ENCODE results near the gene XYLT1.
"Not testable (repeated sequence)": the region's sequence is repeated elsewhere in the genome, so short reads cannot be mapped to it uniquely, and the experiment has no call there.

XYLT1 gene

GRCh38 chr16:17328932-17329331 lies 141.8 kb downstream of the XYLT1 start:
- no peak for DNase-seq

- DNase-seq: no peak
Measured at GRCh38 chr16:17327664-17328335, 143.0 kb downstream of the XYLT1 start.

DNA sequence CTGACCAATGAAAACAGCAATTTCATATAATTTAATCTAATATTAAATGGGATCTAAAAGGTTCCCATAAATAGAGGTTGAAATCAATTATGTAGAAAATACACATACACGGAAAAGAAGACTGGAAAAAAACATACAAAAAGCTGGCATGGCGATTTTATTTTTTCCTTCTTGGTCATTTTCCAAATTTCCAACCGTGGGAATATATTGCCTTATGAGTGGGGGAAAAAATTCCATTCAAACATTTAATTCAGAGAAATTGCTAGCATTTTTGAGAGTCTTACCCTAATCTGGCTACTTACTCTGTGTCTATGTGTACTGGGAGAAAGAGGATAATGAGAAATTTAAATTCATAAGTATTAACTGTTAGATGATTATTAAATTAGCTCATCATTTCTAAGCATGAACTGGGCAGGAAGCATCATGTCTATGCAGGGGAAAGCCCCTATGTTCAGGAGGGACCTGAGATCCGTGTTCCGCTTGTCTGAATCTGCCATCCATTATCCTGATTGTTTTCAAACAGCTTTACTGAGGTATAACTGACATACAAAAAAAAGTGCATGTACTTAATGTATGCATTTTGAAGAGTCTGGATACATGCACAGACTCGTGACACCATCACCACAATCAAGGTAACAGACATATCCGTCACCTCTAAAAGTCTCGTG lies 145.2 kb downstream of the XYLT1 start:
- DNase-seq: no peak

DNA sequence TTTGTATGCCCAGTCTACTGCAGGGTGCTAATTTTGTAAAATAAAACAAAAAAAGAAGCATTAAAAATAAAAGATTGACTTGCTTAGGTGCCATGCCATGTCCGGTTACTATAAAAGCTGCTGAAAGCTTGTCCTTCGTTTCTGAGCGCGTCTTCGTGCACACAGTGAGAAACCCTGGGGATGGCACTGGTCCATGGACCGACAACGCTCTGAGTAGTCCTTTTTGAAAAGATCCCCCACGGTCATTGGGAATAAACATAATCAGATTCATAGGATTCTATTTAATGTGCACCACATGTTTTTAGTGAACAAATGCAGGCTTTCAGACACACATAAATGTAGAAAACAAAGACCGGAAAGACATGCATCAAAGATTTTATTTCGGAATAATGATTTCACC lies 146.3 kb downstream of the XYLT1 start:
- no peak for DNase-seq

GRCh38 chr16:17323171-17323570 lies 147.6 kb downstream of the XYLT1 start:
- no peak for DNase-seq

GRCh38 chr16:17321824-17322223 lies 148.9 kb downstream of the XYLT1 start:
- DNase-seq: no peak

GRCh38 chr16:17320009-17320408 lies 150.8 kb downstream of the XYLT1 start:
- DNase-seq: no peak

DNA sequence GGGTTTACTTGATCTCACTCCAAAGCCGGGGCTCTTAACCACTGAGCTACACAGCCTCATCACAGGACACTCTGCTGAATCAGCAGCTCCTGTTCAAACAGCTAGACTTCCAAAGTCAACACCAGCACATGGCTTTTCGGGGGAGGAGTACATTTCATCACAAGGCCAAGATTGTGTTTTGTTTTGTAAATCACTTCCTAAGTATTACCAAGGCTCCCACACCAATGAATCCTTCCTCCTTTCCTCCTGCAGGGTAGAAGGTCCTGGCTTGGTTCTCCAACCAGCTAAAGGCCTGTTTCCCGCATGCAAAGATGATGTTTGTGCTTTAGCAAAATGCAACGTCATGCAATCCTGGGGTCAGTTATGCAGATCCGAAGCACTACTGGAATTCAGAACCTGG lies 152.5 kb downstream of the XYLT1 start:
- DNase-seq: no peak

- DNase-seq: no peak
Measured at GRCh38 chr16:17316005-17316404, 154.8 kb downstream of the XYLT1 start.

DNA sequence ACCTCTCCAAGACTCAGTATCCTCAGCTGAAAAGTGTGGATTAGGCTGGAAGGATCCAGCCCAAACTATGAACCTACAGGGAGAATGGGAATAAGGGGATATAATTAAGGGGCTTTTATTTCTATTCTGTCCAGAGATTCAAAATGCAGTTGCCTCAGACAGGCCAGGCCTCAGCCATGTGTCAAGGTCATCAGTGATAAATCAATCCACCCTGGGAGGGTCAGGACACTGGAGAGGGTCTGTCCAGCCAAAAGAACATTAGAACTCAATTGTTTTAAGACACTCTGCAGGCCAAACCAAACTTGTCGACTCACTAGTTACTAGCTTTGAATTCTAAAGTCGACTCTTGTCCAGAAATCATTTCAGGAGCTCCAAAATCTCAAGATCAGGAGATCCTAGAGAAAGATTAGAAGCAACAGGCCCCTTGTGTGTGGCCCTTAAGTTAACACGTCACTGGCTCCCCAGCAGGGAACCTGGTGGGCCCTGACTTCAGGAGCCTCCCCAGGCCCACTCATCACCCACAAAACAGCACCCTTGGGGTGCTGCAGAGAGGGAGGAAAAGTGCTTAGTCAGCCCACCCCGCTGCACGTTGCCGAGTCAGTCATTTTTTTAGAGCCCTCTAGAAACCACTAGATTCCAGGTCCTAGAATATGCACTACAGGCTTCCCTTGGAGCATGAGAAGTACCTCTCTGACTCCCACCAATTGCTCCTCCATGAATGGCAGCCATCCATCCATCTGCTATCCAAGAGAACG lies 156.8 kb downstream of the XYLT1 start:
- no peak for DNase-seq

- DNase-seq: no peak
Measured at GRCh38 chr16:17313085-17313611, 157.6 kb downstream of the XYLT1 start.

DNA sequence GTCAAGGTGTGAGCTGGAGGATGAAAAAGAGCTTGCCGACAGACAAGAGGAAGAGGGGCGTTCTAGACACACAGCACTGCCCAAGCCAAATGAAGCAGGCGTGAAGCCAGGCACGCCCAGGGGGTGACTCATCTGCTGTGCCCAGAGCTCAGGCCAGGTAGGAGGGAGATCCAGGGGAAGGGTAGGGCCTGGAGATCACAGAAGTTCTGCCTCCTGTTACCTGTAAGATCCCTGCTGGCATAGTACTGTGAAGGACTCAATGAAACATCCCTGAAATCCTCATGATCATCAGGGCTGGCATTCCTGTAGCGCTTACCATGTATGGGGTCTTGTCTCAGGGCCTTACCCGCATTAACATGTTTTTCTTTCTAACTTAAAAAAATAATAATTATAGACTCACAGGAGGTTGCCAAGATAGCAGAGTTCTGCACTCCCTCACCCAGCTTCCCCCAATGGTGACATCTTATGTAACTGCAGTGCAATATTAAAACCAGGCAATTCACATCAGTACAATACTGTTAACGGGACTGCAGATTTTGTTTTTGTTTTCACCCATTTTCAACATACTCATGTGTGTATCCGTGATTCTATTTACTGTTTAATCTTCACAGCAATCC lies 158.6 kb downstream of the XYLT1 start:
- DNase-seq: no peak

DNA sequence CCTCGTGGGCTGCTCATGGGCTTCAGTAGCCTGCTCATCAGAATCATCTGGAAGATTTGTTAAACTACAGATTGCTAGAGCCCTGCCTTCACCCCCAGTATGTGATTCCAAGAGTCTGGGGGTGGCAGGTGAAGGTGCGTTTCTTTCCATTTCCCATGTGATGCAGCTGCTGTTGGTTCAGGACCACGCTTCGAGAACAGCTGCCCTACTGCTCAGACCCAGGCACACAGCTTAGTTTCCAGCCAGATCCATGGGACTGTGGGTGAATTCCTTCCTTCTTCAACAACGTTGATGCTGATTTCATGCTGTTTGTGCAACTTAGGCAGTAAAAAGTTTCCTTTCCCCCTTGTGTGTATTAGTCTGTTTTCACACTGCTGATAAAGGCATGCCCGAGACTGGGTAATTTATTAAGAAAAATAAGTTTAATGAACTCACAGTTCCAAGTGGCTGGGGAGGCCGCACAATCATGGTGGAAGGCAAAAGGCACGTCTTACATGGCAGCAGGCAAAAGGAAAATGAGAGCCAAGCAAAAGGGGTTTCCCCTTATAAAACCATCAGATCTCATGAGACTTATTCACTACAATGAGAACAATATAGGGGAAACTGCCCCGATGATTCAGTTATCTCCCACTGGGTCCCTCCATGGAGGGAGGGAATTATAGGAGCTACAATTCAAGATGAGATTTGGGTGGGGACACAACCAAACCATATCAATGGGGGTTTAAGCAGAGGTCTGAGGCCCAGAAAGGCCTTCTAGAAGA lies 159.2 kb downstream of the XYLT1 start:
- no peak for DNase-seq

GRCh38 chr16:17309510-17309909 lies 161.2 kb downstream of the XYLT1 start:
- DNase-seq: no peak

GRCh38 chr16:17308186-17308585 lies 162.6 kb downstream of the XYLT1 start:
- no peak for DNase-seq

- no peak for DNase-seq
Measured at GRCh38 chr16:17307504-17307903, 163.3 kb downstream of the XYLT1 start.

DNA sequence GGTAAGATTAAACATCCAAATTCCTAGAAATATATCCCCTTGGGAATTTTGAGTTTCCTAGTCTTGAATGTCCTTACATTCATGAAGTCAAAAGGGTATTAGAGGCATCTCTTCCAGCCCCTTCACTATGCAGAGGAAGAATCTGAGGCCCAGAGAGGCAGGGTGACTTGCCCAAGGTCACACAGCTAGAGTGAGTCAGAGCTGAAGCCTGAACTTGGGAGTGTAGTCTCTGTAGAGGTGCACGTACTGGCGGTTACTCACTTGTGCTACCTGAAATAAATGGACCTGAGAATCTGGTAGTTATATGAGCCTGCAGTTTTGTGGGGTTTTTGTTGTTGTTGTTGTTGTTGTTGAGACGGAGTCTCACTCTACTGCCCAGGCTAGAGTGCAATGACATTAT lies 164.0 kb downstream of the XYLT1 start:
- DNase-seq: no peak

GRCh38 chr16:17306211-17306610 lies 164.5 kb downstream of the XYLT1 start:
- not testable (repeated sequence) for DNase-seq

DNA sequence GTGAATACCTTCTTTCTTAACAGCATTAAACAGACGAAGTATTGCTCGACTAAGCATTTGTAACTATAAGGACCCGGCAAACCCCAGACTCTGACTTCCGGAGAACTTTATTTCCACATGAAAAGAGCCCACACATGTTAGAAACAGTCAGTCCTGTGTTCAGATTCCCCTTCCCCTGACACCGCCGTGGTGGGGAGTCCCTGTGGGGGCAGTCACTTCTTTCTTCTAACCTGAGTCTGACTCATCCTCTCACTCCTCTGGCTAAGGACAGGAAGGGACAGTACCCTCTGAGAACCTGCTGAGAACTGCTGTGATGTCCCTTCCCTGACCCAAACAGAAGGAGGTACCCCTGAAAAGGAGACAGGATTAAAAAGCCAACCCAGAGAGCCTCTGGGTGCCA lies 165.1 kb downstream of the XYLT1 start:
- DNase-seq: peak; percentile 58

- DNase-seq: no peak
Measured at GRCh38 chr16:17304491-17305119, 166.2 kb downstream of the XYLT1 start.

DNA sequence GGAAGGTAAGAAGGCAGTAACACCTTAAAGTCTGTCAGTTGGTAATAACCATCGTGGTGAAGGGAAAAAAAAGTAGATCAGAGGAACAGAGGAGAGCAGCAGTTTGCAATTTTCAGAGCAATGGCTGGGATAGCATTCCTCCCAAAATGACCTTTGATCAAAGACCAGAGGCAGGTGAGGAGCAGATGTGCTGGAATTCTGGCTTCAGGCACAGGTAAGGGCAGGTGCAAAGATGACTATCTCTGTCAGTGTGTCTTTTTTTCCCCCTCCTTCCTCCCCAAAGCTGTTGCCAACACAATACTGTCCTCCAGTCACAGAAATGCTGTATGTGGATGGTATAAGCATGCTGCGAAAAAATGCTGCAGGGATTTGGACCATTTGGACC lies 166.7 kb downstream of the XYLT1 start:
- no peak for DNase-seq

DNA sequence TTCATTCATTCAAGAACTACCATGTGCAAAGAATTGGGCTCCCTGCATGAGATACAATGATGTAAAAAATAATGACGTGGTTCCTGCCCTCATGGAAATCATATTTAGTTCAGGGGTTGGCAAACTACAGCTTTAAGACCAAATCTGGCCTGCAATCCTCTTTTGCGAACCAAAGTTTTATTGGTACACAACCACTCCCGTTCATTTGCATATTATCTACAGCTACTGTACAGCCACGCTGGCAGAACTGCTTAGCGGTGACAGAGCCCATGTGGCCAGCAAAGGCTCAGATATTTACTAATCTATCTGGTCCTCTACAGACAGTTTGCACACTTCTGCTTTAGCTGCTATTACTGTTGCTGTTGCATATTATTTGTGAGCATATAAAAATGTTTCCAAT lies 167.7 kb downstream of the XYLT1 start:
- no peak for DNase-seq
